Dendritic cell treated with granulocyte-macrophage colony-stimulating factor and Interleukin-4, amounts not matched to agents 40 ng/mL and 50 ng/mL, for 4 days (primary cell): ENCODE measurements around the gene ANTXR2.

Experiments used
- H3K27ac Mint-ChIP-seq: one replicate; pipeline ENCODE4 v1.8.0; 2022; ENCODE audit warnings: mild to moderate bottlenecking, mixed read lengths
- H3K27me3 Mint-ChIP-seq: one replicate; pipeline ENCODE4 v1.8.0; 2022; ENCODE audit warnings: mild to moderate bottlenecking, mixed read lengths
- H3K36me3 Mint-ChIP-seq: one replicate; pipeline ENCODE4 v1.8.0; 2022; ENCODE audit warnings: low read depth, mixed read lengths
- H3K4me1 Mint-ChIP-seq: one replicate; pipeline ENCODE4 v1.8.0; 2022; ENCODE audit warnings: low read depth, mixed read lengths
- H3K4me3 Mint-ChIP-seq: one replicate; pipeline ENCODE4 v1.8.0; 2022; ENCODE audit warnings: mild to moderate bottlenecking, moderate library complexity, mixed read lengths
- H3K9me3 Mint-ChIP-seq: one replicate; pipeline ENCODE4 v1.8.0; 2022; ENCODE audit warnings: mixed read lengths
- intact Hi-C: fragments of 100-400 bp; cut with micrococcal nuclease; formaldehyde crosslinking; loops from one replicate; pipeline ENCODE4 v1.15.0; 2022

ANTXR2 gene

GRCh38 chr4:79875344-79875899 is 197.6 kb downstream of the ANTXR2 start:
- intact Hi-C loops, result no loop called here
- no peak overlapping the region for H3K4me3 Mint-ChIP-seq
- H3K4me1 Mint-ChIP-seq, result no peaks in the 10 kb centered on the region
- no peaks in the 10 kb centered on the region for H3K36me3 Mint-ChIP-seq
- peaks cover 12% of the 10 kb centered on the region for H3K9me3 Mint-ChIP-seq
- H3K27me3 Mint-ChIP-seq, result no peaks in the 10 kb centered on the region
- H3K27ac Mint-ChIP-seq, result no peak overlapping the region

GRCh38 chr4:79874197-79874596 is 198.8 kb downstream of the ANTXR2 start:
- no peaks in the 10 kb centered on the region for H3K4me1 Mint-ChIP-seq
- intact Hi-C loops, result no loop called here
- H3K9me3 Mint-ChIP-seq, result peaks cover 12% of the 10 kb centered on the region
- no peak overlapping the region for H3K4me3 Mint-ChIP-seq
- no peaks in the 10 kb centered on the region for H3K36me3 Mint-ChIP-seq
- H3K27me3 Mint-ChIP-seq, result no peaks in the 10 kb centered on the region
- no peak overlapping the region for H3K27ac Mint-ChIP-seq

GRCh38 chr4:79872738-79873137 is 200.3 kb downstream of the ANTXR2 start:
- Mint-ChIP-seq H3K9me3 (peaks cover 3% of the 10 kb centered on the region), H3K36me3 (no peaks in the 10 kb centered on the region), H3K27ac (no peak overlapping the region), H3K4me3 (no peak overlapping the region), H3K4me1 (no peaks in the 10 kb centered on the region), H3K27me3 (no peaks in the 10 kb centered on the region)
- intact Hi-C loops, result no loop called here

GRCh38 chr4:79871961-79872360 is 201.1 kb downstream of the ANTXR2 start:
- Mint-ChIP-seq H3K36me3 (no peaks in the 10 kb centered on the region), H3K4me3 (no peak overlapping the region)

GRCh38 chr4:79869597-79870237 is 203.3 kb downstream of the ANTXR2 start:
- H3K27ac Mint-ChIP-seq, result no peak overlapping the region
- no peaks in the 10 kb centered on the region for H3K9me3 Mint-ChIP-seq
- no peak overlapping the region for H3K4me3 Mint-ChIP-seq
- H3K27me3 Mint-ChIP-seq, result no peaks in the 10 kb centered on the region
- intact Hi-C loops, result no loop called here
- H3K36me3 Mint-ChIP-seq, result no peaks in the 10 kb centered on the region
- H3K4me1 Mint-ChIP-seq, result no peaks in the 10 kb centered on the region

More at GRCh38 chr4:79871961-79872360, 201.1 kb downstream of the ANTXR2 start:
- H3K27me3 Mint-ChIP-seq, result no peaks in the 10 kb centered on the region
- H3K27ac Mint-ChIP-seq, result no peak overlapping the region
- no peaks in the 10 kb centered on the region for H3K9me3 Mint-ChIP-seq
- H3K4me1 Mint-ChIP-seq, result no peaks in the 10 kb centered on the region
- intact Hi-C loops, result no loop called here

- H3K4me3 Mint-ChIP-seq, result no peak overlapping the region
- intact Hi-C loops, result no loop called here
- H3K27ac Mint-ChIP-seq, result no peak overlapping the region
- H3K27me3 Mint-ChIP-seq, result no peaks in the 10 kb centered on the region
- no peaks in the 10 kb centered on the region for H3K4me1 Mint-ChIP-seq
- H3K36me3 Mint-ChIP-seq, result no peaks in the 10 kb centered on the region
- no peaks in the 10 kb centered on the region for H3K9me3 Mint-ChIP-seq
Measured at GRCh38 chr4:79865201-79865597, 207.8 kb downstream of the ANTXR2 start.

- no peaks in the 10 kb centered on the region for H3K36me3 Mint-ChIP-seq
- no peaks in the 10 kb centered on the region for H3K27me3 Mint-ChIP-seq
- intact Hi-C loops, result no loop called here
- H3K4me3 Mint-ChIP-seq, result no peak overlapping the region
- H3K9me3 Mint-ChIP-seq, result no peaks in the 10 kb centered on the region
- H3K27ac Mint-ChIP-seq, result no peak overlapping the region
- no peaks in the 10 kb centered on the region for H3K4me1 Mint-ChIP-seq
Measured at GRCh38 chr4:79864500-79865200, 208.4 kb downstream of the ANTXR2 start.

GRCh38 chr4:79863333-79863732 is 209.7 kb downstream of the ANTXR2 start:
- Mint-ChIP-seq H3K27me3 (no peaks in the 10 kb centered on the region), H3K4me3 (no peak overlapping the region), H3K27ac (no peak overlapping the region), H3K4me1 (no peaks in the 10 kb centered on the region), H3K9me3 (no peaks in the 10 kb centered on the region), H3K36me3 (no peaks in the 10 kb centered on the region)
- intact Hi-C loops, result no loop called here

- H3K4me1 Mint-ChIP-seq, result no peaks in the 10 kb centered on the region
- no peak overlapping the region for H3K4me3 Mint-ChIP-seq
- no peaks in the 10 kb centered on the region for H3K36me3 Mint-ChIP-seq
- H3K27me3 Mint-ChIP-seq, result no peaks in the 10 kb centered on the region
- no peak overlapping the region for H3K27ac Mint-ChIP-seq
- H3K9me3 Mint-ChIP-seq, result no peaks in the 10 kb centered on the region
- intact Hi-C loops, result no loop called here
Measured at GRCh38 chr4:79862821-79863220, 210.2 kb downstream of the ANTXR2 start.

- no peaks in the 10 kb centered on the region for H3K36me3 Mint-ChIP-seq
- intact Hi-C loops, result no loop called here
- no peak overlapping the region for H3K27ac Mint-ChIP-seq
- no peaks in the 10 kb centered on the region for H3K4me1 Mint-ChIP-seq
- no peak overlapping the region for H3K4me3 Mint-ChIP-seq
- no peaks in the 10 kb centered on the region for H3K9me3 Mint-ChIP-seq
- H3K27me3 Mint-ChIP-seq, result no peaks in the 10 kb centered on the region
Measured at GRCh38 chr4:79857811-79858210, 215.2 kb downstream of the ANTXR2 start.

GRCh38 chr4:79856196-79856595 is 216.8 kb downstream of the ANTXR2 start:
- Mint-ChIP-seq H3K4me3 (no peak overlapping the region), H3K4me1 (no peaks in the 10 kb centered on the region), H3K36me3 (no peaks in the 10 kb centered on the region), H3K9me3 (no peaks in the 10 kb centered on the region), H3K27me3 (no peaks in the 10 kb centered on the region), H3K27ac (no peak overlapping the region)
- intact Hi-C loops, result no loop called here

- Mint-ChIP-seq H3K36me3 (no peaks in the 10 kb centered on the region), H3K27ac (no peak overlapping the region), H3K27me3 (no peaks in the 10 kb centered on the region), H3K4me3 (no peak overlapping the region), H3K9me3 (no peaks in the 10 kb centered on the region), H3K4me1 (no peaks in the 10 kb centered on the region)
- intact Hi-C loops, result no loop called here
Measured at GRCh38 chr4:79854856-79855502, 218.1 kb downstream of the ANTXR2 start.

- intact Hi-C loops, result no loop called here
- H3K4me3 Mint-ChIP-seq, result no peak overlapping the region
- H3K9me3 Mint-ChIP-seq, result no peaks in the 10 kb centered on the region
- H3K36me3 Mint-ChIP-seq, result no peaks in the 10 kb centered on the region
- no peak overlapping the region for H3K27ac Mint-ChIP-seq
- H3K27me3 Mint-ChIP-seq, result no peaks in the 10 kb centered on the region
- no peaks in the 10 kb centered on the region for H3K4me1 Mint-ChIP-seq
Measured at GRCh38 chr4:79852305-79852730, 220.7 kb downstream of the ANTXR2 start.

GRCh38 chr4:79851625-79852304 is 221.3 kb downstream of the ANTXR2 start:
- Mint-ChIP-seq H3K36me3 (no peaks in the 10 kb centered on the region), H3K27ac (no peak overlapping the region)
- intact Hi-C loops, result no loop called here

More at GRCh38 chr4:79851625-79852304, 221.3 kb downstream of the ANTXR2 start:
- Mint-ChIP-seq H3K4me1 (no peaks in the 10 kb centered on the region), H3K9me3 (no peaks in the 10 kb centered on the region), H3K4me3 (no peak overlapping the region), H3K27me3 (no peaks in the 10 kb centered on the region)
